KMS-11 (cell line): ENCODE data around the gene ZMYND10.
A peak's percentile ranks its signal among the peaks of the same experiment; 100 is the strongest.

Experiments
- H2AFZ ChIP-seq: fragments of 200-600 bp; sonication (generic); 2 replicates; pipeline ENCODE4 v1.6.1; 2016; ENCODE audit warnings: antibody characterized with exemption, mixed run types, low read depth
- H3K27ac ChIP-seq: fragments of 200-600 bp; sonication (generic); 2 replicates; pipeline ENCODE4 v1.6.1; 2016; ENCODE audit warnings: mild to moderate bottlenecking, mixed run types
- H3K27me3 ChIP-seq: fragments of 200-600 bp; sonication (generic); 2 replicates; pipeline ENCODE4 v1.6.1; 2017; ENCODE audit warnings: mild to moderate bottlenecking, low read depth, mixed run types, moderate library complexity; ENCODE audit not compliant: insufficient read depth
- H3K36me3 ChIP-seq: fragments of 200-600 bp; sonication (generic); 2 replicates; pipeline ENCODE4 v1.6.1; 2017; ENCODE audit warnings: mild to moderate bottlenecking, mixed run types; ENCODE audit not compliant: insufficient read depth
- H3K4me1 ChIP-seq: fragments of 200-600 bp; sonication (generic); 2 replicates; pipeline ENCODE4 v1.6.1; 2016; ENCODE audit warnings: mild to moderate bottlenecking, low read depth, mixed run types; ENCODE audit not compliant: poor library complexity, severe bottlenecking
- H3K4me2 ChIP-seq: fragments of 200-600 bp; sonication (generic); 2 replicates; pipeline ENCODE4 v1.7.0; 2016; ENCODE audit warnings: mild to moderate bottlenecking, mixed run types
- H3K4me3 ChIP-seq: fragments of 200-600 bp; sonication (generic); IDR thresholded peaks from 2 replicates; pipeline ENCODE4 v1.6.1; 2017; ENCODE audit warnings: low read depth, low read length, mixed read lengths; ENCODE audit not compliant: insufficient read depth
- H3K79me2 ChIP-seq: fragments of 200-600 bp; sonication (generic); 2 replicates; pipeline ENCODE4 v1.6.1; 2016; ENCODE audit warnings: low read depth, mixed run types; ENCODE audit not compliant: insufficient read depth
- H3K9ac ChIP-seq: fragments of 200-600 bp; sonication (generic); 2 replicates; pipeline ENCODE4 v1.6.1; 2016; ENCODE audit warnings: mild to moderate bottlenecking, mixed run types
- H4K20me1 ChIP-seq: fragments of 200-600 bp; sonication (generic); 2 replicates; pipeline ENCODE4 v1.6.1; 2016; ENCODE audit warnings: mild to moderate bottlenecking, mixed run types; ENCODE audit not compliant: insufficient read depth
- CTCF ChIP-seq: fragments of 200-600 bp; sonication (generic); conservative IDR thresholded peaks from 2 replicates; pipeline ENCODE4 v1.6.1; 2017; ENCODE audit warnings: low read depth, mild to moderate bottlenecking, antibody characterized with exemption, low read length, moderate library complexity, mixed read lengths

ZMYND10 gene

GRCh38 chr3:50353245-50354004, 7.9 kb upstream of the ZMYND10 start:
- no peaks in the 10 kb centered on the region for H3K36me3 ChIP-seq
- no peak for TF ChIP-seq CTCF
- H2AFZ ChIP-seq = no peak overlapping the region
- H3K27ac ChIP-seq = no peak overlapping the region
- no peak overlapping the region for H3K4me2 ChIP-seq
- H3K4me1 ChIP-seq = peaks cover 20% of the 10 kb centered on the region
- no peaks in the 10 kb centered on the region for H4K20me1 ChIP-seq
- no peak overlapping the region for H3K4me3 ChIP-seq
- H3K79me2 ChIP-seq = peaks cover 21% of the 10 kb centered on the region; the same call in 1 of the 2 replicates
- no peak overlapping the region for H3K9ac ChIP-seq
- no peaks in the 10 kb centered on the region for H3K27me3 ChIP-seq

- H3K4me1 ChIP-seq = peaks cover 20% of the 10 kb centered on the region
- no peak overlapping the region for H3K4me3 ChIP-seq
- no peaks in the 10 kb centered on the region for H3K36me3 ChIP-seq
- peaks cover 14% of the 10 kb centered on the region; the same call in 1 of the 2 replicates for H3K79me2 ChIP-seq
- no peaks in the 10 kb centered on the region for H3K27me3 ChIP-seq
- H3K27ac ChIP-seq = no peak overlapping the region
- H2AFZ ChIP-seq = no peak overlapping the region
- no peak for TF ChIP-seq CTCF
- no peak overlapping the region for H3K4me2 ChIP-seq
- H3K9ac ChIP-seq = no peak overlapping the region
- no peaks in the 10 kb centered on the region for H4K20me1 ChIP-seq
These were observed 7.2 kb upstream of the ZMYND10 start for GRCh38 chr3:50352781-50353180.

GRCh38 chr3:50351323-50351697, 5.8 kb upstream of the ZMYND10 start:
- peak overlapping the region; percentile 71; the same call in 1 of the 2 replicates for H2AFZ ChIP-seq
- H3K9ac ChIP-seq = no peak overlapping the region
- peaks cover 10% of the 10 kb centered on the region for H3K4me1 ChIP-seq

GRCh38 chr3:50350527-50351322, 5.2 kb upstream of the ZMYND10 start, which contains the start of the genes CYB561D2 and NPRL2:
TSS of gene CYB561D2 (plus strand) at chr3:50350862. CDS start at chr3:50351434, 572 bp downstream.
TSS of gene NPRL2 (minus strand) at chr3:50350775. CDS start at chr3:50350652, 123 bp downstream.
- Histone ChIP-seq H3K36me3 (no peaks in the 10 kb centered on the region), H3K4me3 (peak within 1 kb of the TSS; percentile 31), H3K9ac (peak within 1 kb of the TSS; percentile 49; the same call in 1 of the 2 replicates), H3K4me2 (peak within 1 kb of the TSS; percentile 74), H3K27ac (peak within 1 kb of the TSS; percentile 43; the same call in 1 of the 2 replicates), H3K4me1 (peaks cover 10% of the 10 kb centered on the region), H2AFZ (peak within 1 kb of the TSS; percentile 71), H3K27me3 (no peaks in the 10 kb centered on the region), H3K79me2 (no peaks in the 10 kb centered on the region), H4K20me1 (no peaks in the 10 kb centered on the region)
- TF ChIP-seq CTCF = no peak

More at GRCh38 chr3:50351323-50351697, 5.8 kb upstream of the ZMYND10 start:
- peak overlapping the region; percentile 68 for H3K4me2 ChIP-seq
- H3K27me3 ChIP-seq = no peaks in the 10 kb centered on the region
- no peak overlapping the region for H3K4me3 ChIP-seq
- TF ChIP-seq CTCF = no peak
- H3K79me2 ChIP-seq = no peaks in the 10 kb centered on the region; the same call in 1 of the 2 replicates
- no peaks in the 10 kb centered on the region for H4K20me1 ChIP-seq
- no peak overlapping the region for H3K27ac ChIP-seq
- no peaks in the 10 kb centered on the region for H3K36me3 ChIP-seq
